HepG2 (cell line): ENCODE results near the gene TNNT1. TPM values are rescaled to one million over a fixed set of nuclear protein-coding genes. Genes with fewer than 3 reads are reported as not detected.

ENCODE experiments used
- ATAC-seq: fragments of 200-7000 bp; cut with Tn5 transposase; 3 replicates; pipeline ENCODE4 v1.9.1; 2020; ENCODE audit warnings: mild to moderate bottlenecking, moderate library complexity
- BruUV-seq: library from RNA; stranded (reverse); fragments of 400-500 nt; replicated peaks from 2 replicates; lab custom pipeline; 2021; lab: Mats Ljungman, UMichigan
- CTCF ChIA-PET: fragments of 300-600 bp; formaldehyde crosslinking; extraction: SDS; loops from one replicate; lab custom pipeline; 2021; ENCODE audit warnings: low total read pairs, inconsistent platforms, low intra/inter-chr PET ratio; lab: Yijun Ruan, JAX
- POLR2A ChIA-PET: fragments of 350-600 bp; sonication (Branson Sonifier 250); formaldehyde crosslinking; loops from one replicate; lab custom pipeline; 2020; ENCODE audit warnings: antibody characterized with exemption, inconsistent platforms; lab: Yijun Ruan, JAX
- DNase-seq: peaks from one replicate; pipeline ENCODE4 v3.0.0-alpha.2; 2015; ENCODE audit warnings: low spot score
- FAIRE-seq: peaks from 3 replicates; lab custom pipeline; 2011; peaks lifted over from hg19 to GRCh38; lab: Jason Lieb, UNC
- H2AFZ ChIP-seq: one replicate; pipeline ENCODE4 v1.6.1; 2011; ENCODE audit warnings: low read length, inconsistent platforms
- H3K27ac ChIP-seq: fragments of 300-600 bp; 3 replicates; pipeline ENCODE4 v1.8.0; 2011; ENCODE audit warnings: mixed run types, mild to moderate bottlenecking, mixed read lengths, low read length, inconsistent platforms; ENCODE audit not compliant: insufficient read depth; ENCODE audit errors: extremely low read length
- H3K27me3 ChIP-seq, 2 experiments: fragments of 200-600 bp in 1 of 2; 2 replicates in 1 of 2; 3 replicates in 1 of 2; pipeline versions ENCODE4 v1.6.0 to v1.8.0; 2011; ENCODE audit warnings: low read length in 2 of 2, mild to moderate bottlenecking in 2 of 2, moderate library complexity in 2 of 2, inconsistent platforms in 1 of 2; ENCODE audit not compliant: insufficient read depth in 2 of 2, control insufficient read depth in 1 of 2
- H3K36me3 ChIP-seq, 2 experiments: fragments of 200-600 bp in 1 of 2; replicated peaks in 1 of 2; 2 replicates in 1 of 2; 3 replicates in 1 of 2; pipeline versions ENCODE4 v1.5.1 to v1.8.0; 2011; ENCODE audit warnings: low read length in 2 of 2, inconsistent platforms in 1 of 2; ENCODE audit not compliant: insufficient read depth in 2 of 2, control insufficient read depth in 1 of 2
- H3K4me1 ChIP-seq: 2 replicates; pipeline ENCODE4 v1.5.1; 2012; ENCODE audit warnings: low read length, inconsistent platforms; ENCODE audit not compliant: insufficient read depth
- H3K4me2 ChIP-seq: 2 replicates; pipeline ENCODE4 v1.6.0; 2011; ENCODE audit warnings: low read depth, low read length, inconsistent platforms
- H3K4me3 ChIP-seq, 3 experiments: fragments of 200-600 bp in 1 of 3; sonication (generic), shearing (Covaris generic) in 1 of 3; replicated peaks in 1 of 3; 2 replicates each; pipeline ENCODE4 v1.5.1; 2011 to 2016; ENCODE audit warnings: low read length in 3 of 3, inconsistent platforms in 2 of 3, low read depth in 2 of 3, mild to moderate bottlenecking in 2 of 3, control low read depth in 1 of 3, mixed read lengths in 1 of 3; ENCODE audit not compliant: insufficient read depth in 1 of 3
- H3K79me2 ChIP-seq: one replicate; pipeline ENCODE4 v1.6.1; 2011; ENCODE audit warnings: low read length, inconsistent platforms; ENCODE audit not compliant: insufficient read depth
- H3K9ac ChIP-seq: 2 replicates; pipeline ENCODE4 v1.6.0; 2011; ENCODE audit warnings: mild to moderate bottlenecking, low read depth, low read length, inconsistent platforms; ENCODE audit not compliant: insufficient read depth
- H3K9me3 ChIP-seq: 2 replicates; pipeline ENCODE4 v1.5.1; 2012; ENCODE audit warnings: mild to moderate bottlenecking, low read length
- H4K20me1 ChIP-seq: 2 replicates; pipeline ENCODE4 v1.6.0; 2011; ENCODE audit warnings: inconsistent platforms, mild to moderate bottlenecking, low read length, moderate library complexity; ENCODE audit not compliant: insufficient read depth
- GABPB1 ChIP-seq: IDR thresholded peaks from 2 replicates; pipeline ENCODE4 v1.6.1; 2016; ENCODE audit warnings: mild to moderate bottlenecking, missing genetic modification reagents, moderate library complexity, missing compliant biosample characterization
- PAF1 ChIP-seq: IDR thresholded peaks from 2 replicates; pipeline ENCODE4 v1.6.1; 2016; ENCODE audit warnings: missing genetic modification reagents, missing compliant biosample characterization
- RBFOX2 ChIP-seq: fragments of 200-400 bp; formaldehyde crosslinking; IDR thresholded peaks from 2 replicates; pipeline ENCODE4 v1.6.1; 2017; ENCODE audit warnings: low read depth, mild to moderate bottlenecking, low read length
- SAFB2 ChIP-seq: sonication (generic); formaldehyde crosslinking; IDR thresholded peaks from 2 replicates; pipeline ENCODE4 v1.5.1; 2020; ENCODE audit warnings: missing genetic modification reagents, low read depth, mild to moderate bottlenecking, borderline replicate concordance
- SIN3A ChIP-seq: IDR thresholded peaks from 2 replicates; pipeline ENCODE4 v1.6.1; 2011; ENCODE audit warnings: low read depth, mild to moderate bottlenecking, control low read depth, low read length, borderline replicate concordance
- ZBTB25 ChIP-seq: IDR thresholded peaks from 2 replicates; pipeline ENCODE4 v1.6.1; 2018; ENCODE audit warnings: missing genetic modification reagents
- ZBTB7A ChIP-seq: sonication (generic); formaldehyde crosslinking; IDR thresholded peaks from 2 replicates; pipeline ENCODE4 v1.8.0; 2022; ENCODE audit warnings: mild to moderate bottlenecking, missing genetic modification reagents
- ZFYVE20 ChIP-seq: sonication (generic); formaldehyde crosslinking; IDR thresholded peaks from 2 replicates; pipeline ENCODE4 v1.8.0; 2023; ENCODE audit warnings: low read depth, mild to moderate bottlenecking, moderate library complexity, missing genetic modification reagents, borderline replicate concordance
- ZNF432 ChIP-seq: sonication (generic); formaldehyde crosslinking; IDR thresholded peaks from 2 replicates; pipeline ENCODE4 v1.5.0; 2020; ENCODE audit warnings: missing genetic modification reagents, mild to moderate bottlenecking, borderline replicate concordance
- ZNF451 ChIP-seq: sonication (generic); formaldehyde crosslinking; IDR thresholded peaks from 2 replicates; pipeline ENCODE4 v1.5.0; 2020; ENCODE audit warnings: mild to moderate bottlenecking, missing genetic modification reagents
- ZNF589 ChIP-seq: sonication (generic); formaldehyde crosslinking; conservative IDR thresholded peaks from 2 replicates; pipeline ENCODE4 v1.8.0; 2022; ENCODE audit warnings: mild to moderate bottlenecking, moderate library complexity, missing genetic modification reagents
- ZNF710 ChIP-seq: sonication (generic); formaldehyde crosslinking; IDR thresholded peaks from 2 replicates; pipeline ENCODE4 v1.5.0; 2020; ENCODE audit warnings: mild to moderate bottlenecking, missing genetic modification reagents, borderline replicate concordance
- ZNF737 ChIP-seq: sonication (generic); formaldehyde crosslinking; IDR thresholded peaks from 2 replicates; pipeline ENCODE4 v1.5.0; 2020; ENCODE audit warnings: missing genetic modification reagents, mild to moderate bottlenecking, borderline replicate concordance
- ZUFSP ChIP-seq: sonication (generic); formaldehyde crosslinking; IDR thresholded peaks from 2 replicates; pipeline ENCODE4 v1.9.0; 2021; ENCODE audit warnings: missing genetic modification reagents, mild to moderate bottlenecking, borderline replicate concordance
- WGBS: methylation state at CpG from one replicate; pipeline ENCODE4 v1.1.6; 2017; ENCODE audit warnings: low lambda C conversion rate; 5-methylcytosine and 5-hydroxymethylcytosine counted together
- in situ Hi-C: cut with HindIII; loops from 2 replicates; pipeline ENCODE4 v1.10.0; 2017; ENCODE audit warnings: low pct_unique_long_range_greater_than_20kb; ENCODE audit not compliant: extremely low pct_ligation_motif_present
- intact Hi-C: fragments of 100-400 bp; cut with micrococcal nuclease; formaldehyde crosslinking; loops from one replicate; pipeline ENCODE4 v1.10.0; 2022; ENCODE audit not compliant: unreplicated experiment
- polyA plus RNA-seq, 8 experiments: library from polyadenylated mRNA; depleted of rRNA in 3 of 8; stranded (reverse) in 7 of 8; unstranded in 1 of 8; fragments of >200 nt; fragmentation: Illumina TruSeq in 4 of 8; extraction: Trizol in 4 of 8; gene quantifications; 2 replicates each; pipeline versions ENCODE4 v1.2.1 to v1.2.3, GENCODE V29; 2011 to 2016; ENCODE audit warnings: low read depth in 4 of 8, missing spikeins in 1 of 8, mixed read lengths in 1 of 8; ENCODE audit not compliant: insufficient read depth in 1 of 8
- total RNA-seq, 5 experiments: library from RNA; depleted of rRNA; stranded (reverse); fragments of >200 nt; fragmentation: Illumina TruSeq; extraction: Trizol; gene quantifications; 2 replicates each; pipeline ENCODE4 v1.2.3, GENCODE V29; 2016; ENCODE audit warnings: low read depth in 1 of 5

Gene TNNT1
- total and polyA plus RNA-seq, 2 of the 13 experiments (the other 11 are each of a cell fraction or from before 2014, with no cell fraction given) = 1.3 to 2.4 TPM

GRCh38 chr19:55179606-55180484, 30.8 kb upstream of the TNNT1 start, which contains the start of gene SYT5:
TSS of gene SYT5 (minus strand) at chr19:55180289. CDS start at chr19:55179041, 1,248 bp downstream.
- 58% methylated on average over 27 of the region's 68 CpGs for WGBS
- Histone ChIP-seq H3K9me3 (no peaks in the 10 kb centered on the region), H3K4me2 (peak within 1 kb of the TSS; percentile 84), H3K4me3 (peak within 1 kb of the TSS in 2 of 3 experiments; percentile 15 to 62; a peak in 2 of 6 replicates), H3K27ac (no peak within 1 kb of the TSS), H3K4me1 (peaks cover 15% of the 10 kb centered on the region), H3K9ac (no peak within 1 kb of the TSS), H4K20me1 (peaks cover 13% of the 10 kb centered on the region; the same call in 1 of the 2 replicates), H3K27me3 (peaks cover 3 to 31% of the 10 kb centered on the region in 2 experiments; a peak in 4 of 5 replicates), H3K36me3 (peaks cover 0 to 4% of the 10 kb centered on the region in 2 experiments; a peak in 3 of 5 replicates), H2AFZ (no peak within 1 kb of the TSS), H3K79me2 (no peaks in the 10 kb centered on the region)
- DNase-seq = no peak
- no peak for FAIRE-seq
- ChIA-PET POLR2A (interaction anchor here (1.1 to 2.8 kb wide), 2 partner anchors 27 to 36 kb away, joined by 4 to 9 read pairs; no protein-coding TSS in a partner anchor), CTCF (no interaction called here)
- in situ Hi-C loops (no loop called here), intact Hi-C loops (no loop called here)
- peak; percentile 56 for ATAC-seq
- BruUV-seq = no TSS peak
- TF ChIP-seq ZNF432 (CRISPR knock-in tag) (no peak), ZNF710 (CRISPR knock-in tag) (no peak), SAFB2 (0 out of 2 replicates have a peak, but pooled peaks have one; percentile 35), GABPB1 (peak; percentile 41; the same call in 1 of the 2 replicates), ZNF451 (CRISPR knock-in tag) (no peak), PAF1 (peak; percentile 61; the same call in 1 of the 2 replicates), SIN3A (peak; percentile 80; the same call in 1 of the 2 replicates), ZNF737 (CRISPR knock-in tag) (no peak), RBFOX2 (peak; percentile 51), ZUFSP (CRISPR knock-in tag) (no peak), ZNF589 (CRISPR knock-in tag) (0 out of 2 replicates have a peak, but pooled peaks have one; percentile 64), ZFYVE20 (0 out of 2 replicates have a peak, but pooled peaks have one; percentile 32), ZBTB7A (CRISPR knock-in tag) (no peak), ZBTB25 (CRISPR knock-in tag) (no peak)
